Endothelial cell (in vitro differentiated cells): ENCODE measurements around the gene TFPT. TPM values are rescaled to one million over a fixed set of nuclear protein-coding genes. Genes with fewer than 3 reads are reported as not detected.

Experiments used
- DNase-seq: peaks from one replicate; pipeline ENCODE4 v3.0.0; 2021; ENCODE audit warnings: low spot score
- H3K27ac Mint-ChIP-seq: one replicate; pipeline ENCODE4 v1.8.0; 2021; ENCODE audit warnings: mixed read lengths, inconsistent platforms; ENCODE audit not compliant: unreplicated experiment
- H3K27me3 Mint-ChIP-seq: one replicate; pipeline ENCODE4 v1.8.0; 2021; ENCODE audit warnings: mild to moderate bottlenecking, moderate library complexity, mixed read lengths, inconsistent platforms; ENCODE audit not compliant: unreplicated experiment
- H3K36me3 Mint-ChIP-seq: one replicate; pipeline ENCODE4 v1.8.0; 2021; ENCODE audit warnings: mild to moderate bottlenecking, low read depth, mixed read lengths, inconsistent platforms; ENCODE audit not compliant: unreplicated experiment
- H3K4me1 Mint-ChIP-seq: one replicate; pipeline ENCODE4 v1.8.0; 2021; ENCODE audit warnings: mild to moderate bottlenecking, mixed read lengths, inconsistent platforms; ENCODE audit not compliant: unreplicated experiment
- H3K4me3 Mint-ChIP-seq: one replicate; pipeline ENCODE4 v1.8.0; 2021; ENCODE audit warnings: mild to moderate bottlenecking, mixed read lengths, inconsistent platforms; ENCODE audit not compliant: unreplicated experiment
- H3K9me3 Mint-ChIP-seq: one replicate; pipeline ENCODE4 v1.8.0; 2021; ENCODE audit warnings: mixed read lengths, inconsistent platforms; ENCODE audit not compliant: unreplicated experiment
- CTCF ChIP-seq: fragments of 200-600 bp; sonication (generic); IDR thresholded peaks from one replicate; pipeline ENCODE4 v1.5.0; 2021; ENCODE audit warnings: antibody characterized with exemption; ENCODE audit not compliant: unreplicated experiment
- total RNA-seq: library from RNA; stranded (reverse); fragmentation: NEBNext Ultra II Directional; extraction: Animal tissue kit (Norgen Biotek cat#: 25700); gene quantifications from one replicate; pipeline ENCODE4 v1.2.1, GENCODE V29; 2021; ENCODE audit not compliant: unreplicated experiment

The TFPT gene
- total RNA-seq, 1 donor from 2014 or later, result 24.8 TPM

GRCh38 chr19:54162241-54162805 is 46.9 kb upstream of the TFPT start:
- H3K27ac Mint-ChIP-seq, result no peak overlapping the region
- H3K27me3 Mint-ChIP-seq, result peaks cover 33% of the 10 kb centered on the region
- H3K4me3 Mint-ChIP-seq, result peak overlapping the region; percentile 91
- no peaks in the 10 kb centered on the region for H3K9me3 Mint-ChIP-seq
- peaks cover 15% of the 10 kb centered on the region for H3K4me1 Mint-ChIP-seq
- peaks cover 16% of the 10 kb centered on the region for H3K36me3 Mint-ChIP-seq
- TF ChIP-seq CTCF, result no peak
- peak; percentile 76 for DNase-seq

GRCh38 chr19:54160854-54161253 is 45.4 kb upstream of the TFPT start:
- peaks cover 15% of the 10 kb centered on the region for H3K4me1 Mint-ChIP-seq
- DNase-seq, result no peak
- peak overlapping the region; percentile 98 for H3K27ac Mint-ChIP-seq
- H3K27me3 Mint-ChIP-seq, result peaks cover 33% of the 10 kb centered on the region
- H3K9me3 Mint-ChIP-seq, result no peaks in the 10 kb centered on the region
- H3K36me3 Mint-ChIP-seq, result peaks cover 26% of the 10 kb centered on the region
- H3K4me3 Mint-ChIP-seq, result peak overlapping the region; percentile 99
- TF ChIP-seq CTCF, result no peak

- peak overlapping the region; percentile 98 for H3K27ac Mint-ChIP-seq
- peaks cover 15% of the 10 kb centered on the region for H3K4me1 Mint-ChIP-seq
- H3K27me3 Mint-ChIP-seq, result peaks cover 27% of the 10 kb centered on the region
These were observed 44.8 kb upstream of the TFPT start for GRCh38 chr19:54160182-54160811.

GRCh38 chr19:54159352-54160181 is 44.1 kb upstream of the TFPT start, which contains the start of gene LENG1:
TSS of gene LENG1 (minus strand) at chr19:54159721. CDS start at chr19:54159695, 26 bp downstream.
- peaks cover 20% of the 10 kb centered on the region for H3K36me3 Mint-ChIP-seq
- peak within 1 kb of the TSS; percentile 98 for H3K27ac Mint-ChIP-seq
- H3K27me3 Mint-ChIP-seq, result peaks cover 26% of the 10 kb centered on the region
- H3K4me1 Mint-ChIP-seq, result peaks cover 17% of the 10 kb centered on the region
- H3K9me3 Mint-ChIP-seq, result no peaks in the 10 kb centered on the region
- H3K4me3 Mint-ChIP-seq, result peak within 1 kb of the TSS; percentile 99
- DNase-seq, result peak; percentile 94
- no peak for TF ChIP-seq CTCF

More at GRCh38 chr19:54160182-54160811, 44.8 kb upstream of the TFPT start:
- H3K4me3 Mint-ChIP-seq, result peak overlapping the region; percentile 99
- TF ChIP-seq CTCF, result no peak
- H3K9me3 Mint-ChIP-seq, result no peaks in the 10 kb centered on the region
- DNase-seq, result no peak
- peaks cover 21% of the 10 kb centered on the region for H3K36me3 Mint-ChIP-seq
